Spleen (tissue), 11 donors: Measurements from ENCODE around the gene DPH3. TPM values are rescaled to one million over a fixed set of nuclear protein-coding genes. Genes with fewer than 3 reads are reported as not detected.

Source experiments
- DNase-seq: peaks from one replicate; pipeline ENCODE4 v3.0.0-alpha.2; 2020
- H3K27ac ChIP-seq, 8 donors: fragments of 200-600 bp; sonication (generic) in 7 of 8; 1 replicate in 4 of 8; 2 replicates in 4 of 8; pipeline versions ENCODE4 v1.5.0 to v1.8.0; 2016 to 2021; ENCODE audit warnings: inconsistent platforms in 4 of 8, mild to moderate bottlenecking in 4 of 8, moderate library complexity in 1 of 8
- H3K27me3 ChIP-seq, 7 donors: fragments of 200-600 bp; sonication (generic) in 6 of 7; replicated peaks in 1 of 7; 1 replicate in 4 of 7; 2 replicates in 3 of 7; pipeline versions ENCODE4 v1.5.0 to v1.8.0; 2016 to 2021; ENCODE audit warnings: inconsistent platforms in 3 of 7, mild to moderate bottlenecking in 1 of 7
- H3K36me3 ChIP-seq, 6 donors: fragments of 200-600 bp; sonication (generic) in 5 of 6; 1 replicate in 4 of 6; 2 replicates in 2 of 6; pipeline versions ENCODE4 v1.5.0 to v1.8.0; 2016 to 2021; ENCODE audit warnings: inconsistent platforms in 2 of 6
- H3K4me1 ChIP-seq, 6 donors: fragments of 200-600 bp; sonication (generic) in 5 of 6; 1 replicate in 3 of 6; 2 replicates in 3 of 6; pipeline versions ENCODE4 v1.5.0 to v1.8.0; 2016 to 2021; ENCODE audit warnings: inconsistent platforms in 3 of 6
- H3K4me3 ChIP-seq, 8 donors: fragments of 200-600 bp; sonication (generic) in 7 of 8; 1 replicate in 4 of 8; 2 replicates in 4 of 8; pipeline versions ENCODE4 v1.5.0 to v1.8.0; 2016 to 2021; ENCODE audit warnings: inconsistent platforms in 4 of 8, mild to moderate bottlenecking in 4 of 8, moderate library complexity in 2 of 8
- H3K9me3 ChIP-seq, 8 donors: fragments of 200-600 bp; sonication (generic) in 7 of 8; 1 replicate in 4 of 8; 2 replicates in 4 of 8; pipeline versions ENCODE4 v1.5.0 to v1.8.0; 2016 to 2021; ENCODE audit warnings: inconsistent platforms in 4 of 8
- CTCF ChIP-seq, 11 experiments: fragments of 200-600 bp in 7 of 11; fragments of 450-650 bp in 4 of 11; sonication (generic) in 4 of 11; IDR thresholded peaks in 8 of 11; conservative IDR thresholded peaks in 3 of 11; 1 replicate in 7 of 11; 2 replicates in 4 of 11; pipeline versions ENCODE4 v1.4.0 to v1.8.0; 2016 to 2021; ENCODE audit warnings: antibody characterized with exemption in 11 of 11, inconsistent platforms in 4 of 11, mild to moderate bottlenecking in 1 of 11
- POLR2A ChIP-seq, 3 donors: fragments of 450-650 bp; IDR thresholded peaks; one replicate each; pipeline ENCODE4 v1.5.1; 2017; ENCODE audit warnings: antibody characterized with exemption in 3 of 3, mild to moderate bottlenecking in 1 of 3
- POLR2AphosphoS5 ChIP-seq, 3 donors: sonication (generic); formaldehyde crosslinking; IDR thresholded peaks; one replicate each; pipeline ENCODE4 v1.5.1; 2017; ENCODE audit warnings: antibody characterized with exemption in 3 of 3
- WGBS, 5 donors: extraction: QIAGEN DNeasy Blood & Tissue Kit in 3 of 5; methylation state at CpG; one replicate each; pipeline versions ENCODE4 v1.1.5 to v1.1.7; 2013 to 2018; 5-methylcytosine and 5-hydroxymethylcytosine counted together
- intact Hi-C: fragments of 100-400 bp; cut with DNase I; formaldehyde crosslinking; loops from one replicate; pipeline ENCODE4 v1.15.0; 2023; ENCODE audit warnings: low total_unique reads
- polyA plus RNA-seq, 3 donors: library from polyadenylated mRNA; stranded (reverse); fragments of 200-250 nt; gene quantifications; one replicate each; pipeline ENCODE4 v1.2.1, GENCODE V29; 2013
- total RNA-seq, 7 donors: library from RNA; depleted of rRNA in 3 of 7; stranded (reverse); fragments of >200 nt in 3 of 7; fragmentation: NEBNext Ultra II Directional in 4 of 7; extraction: Animal tissue kit (Norgen Biotek cat#: 25700) in 4 of 7; gene quantifications; one replicate each; pipeline versions ENCODE4 v1.1.0 to v1.2.1, GENCODE V29; 2016 to 2021
- donor health status: healthy with polysubstance abuse.
- donor health status: DM: no; HTN: no; CAD: no; lungs with moderate emphysema.
- donor health status: DM: no; HTN: no; CAD: no.
- donor health status: Bipolar disorder and iron deficiency.
- donor health status: healthy.
- donor health status: DM: no; HTN: no; CAD: no.
- donor health status: DM: yes; HTN: yes; CAD: no.

Gene DPH3
- total and polyA plus RNA-seq, 10 donors, result 7.2 to 17.9 (median 14.2) TPM

- Histone ChIP-seq H3K36me3 (peaks cover 0 to 88% (median 6%) of the 10 kb centered on the region in 6 donors), H3K9me3 (no peaks in the 10 kb centered on the region), H3K4me3 (peak overlapping the region in 5 of 8 donors; percentile 1 to 49 (median 9)), H3K27ac (peak overlapping the region; percentile 27 to 88 (median 76)), H3K4me1 (peaks cover 23 to 95% (median 49%) of the 10 kb centered on the region in 6 donors), H3K27me3 (no peaks in the 10 kb centered on the region)
- whole genome bisulfite sequencing, 5 donors, result 46 to 58% (median 52%) methylated on average over 6 of the region's 6 CpGs
- intact Hi-C loops, result no loop called here
- no peak for TF ChIP-seq POLR2AphosphoS5 (IDR thresholded peaks at IDR 0.05)
- TF ChIP-seq CTCF (IDR thresholded peaks at IDR 0.05 in 8 of 11, conservative IDR thresholded peaks at IDR 0.05 in 3 of 11), result no peak
- TF ChIP-seq POLR2A (IDR thresholded peaks at IDR 0.05), result no peak
- no peak for DNase-seq
Measured at GRCh38 chr3:16301507-16301906, 36.8 kb upstream of the DPH3 start.

GRCh38 chr3:16300881-16301359, 36.2 kb upstream of the DPH3 start:
- WGBS, 5 donors, result 50 to 71% (median 63%) methylated on average over 2 of the region's 2 CpGs
- Histone ChIP-seq H3K9me3 (no peaks in the 10 kb centered on the region), H3K36me3 (peaks cover 0 to 89% (median 8%) of the 10 kb centered on the region in 6 donors), H3K27me3 (no peaks in the 10 kb centered on the region), H3K4me3 (peak overlapping the region in 2 of 8 donors; percentile 9 to 49), H3K4me1 (peaks cover 23 to 92% (median 50%) of the 10 kb centered on the region in 6 donors), H3K27ac (peak overlapping the region; percentile 27 to 88 (median 76))
- intact Hi-C loops, result no loop called here
- no peak for DNase-seq
- TF ChIP-seq CTCF (IDR thresholded peaks at IDR 0.05 in 8 of 11, conservative IDR thresholded peaks at IDR 0.05 in 3 of 11) (no peak), POLR2AphosphoS5 (IDR thresholded peaks at IDR 0.05) (peak in 1 of 3 donors; percentile 70), POLR2A (IDR thresholded peaks at IDR 0.05) (no peak)

GRCh38 chr3:16300307-16300706, 35.6 kb upstream of the DPH3 start:
- no peak for TF ChIP-seq CTCF (IDR thresholded peaks at IDR 0.05 in 8 of 11, conservative IDR thresholded peaks at IDR 0.05 in 3 of 11)
- TF ChIP-seq POLR2AphosphoS5 (IDR thresholded peaks at IDR 0.05), result no peak
- no peak for TF ChIP-seq POLR2A (IDR thresholded peaks at IDR 0.05)
- 44 to 71% (median 58%) methylated on average over 2 of the region's 2 CpGs for WGBS, 5 donors
- peak overlapping the region; percentile 27 to 88 (median 76) for H3K27ac ChIP-seq
- no peak for DNase-seq
- peaks cover 27 to 92% (median 51%) of the 10 kb centered on the region in 6 donors for H3K4me1 ChIP-seq
- no peaks in the 10 kb centered on the region for H3K27me3 ChIP-seq
- intact Hi-C loops, result no loop called here
- H3K36me3 ChIP-seq, result peaks cover 0 to 89% (median 10%) of the 10 kb centered on the region in 6 donors
- H3K9me3 ChIP-seq, result no peaks in the 10 kb centered on the region
- H3K4me3 ChIP-seq, result no peak overlapping the region

DNA sequence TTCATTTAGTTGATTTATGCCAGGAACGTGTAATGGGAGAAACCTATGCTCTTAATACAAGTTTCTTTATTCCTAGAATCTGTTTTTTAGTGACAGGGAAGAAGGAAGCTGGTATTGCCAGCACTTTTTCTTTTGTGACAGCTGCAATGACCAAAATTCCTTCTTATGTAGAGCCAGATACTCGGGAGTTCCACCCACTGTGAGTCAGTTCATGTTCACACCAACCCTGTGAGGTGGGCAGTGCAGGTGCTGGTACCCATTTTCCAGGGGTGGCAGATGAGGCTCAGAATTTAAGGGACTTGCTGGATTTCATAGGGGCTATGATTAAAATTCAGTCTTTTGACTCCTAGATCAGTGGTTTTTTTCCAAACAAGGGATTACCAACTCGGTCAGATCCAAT, 35.0 kb upstream of the DPH3 start:
- Histone ChIP-seq H3K27me3 (no peaks in the 10 kb centered on the region), H3K4me3 (no peak overlapping the region), H3K27ac (peak overlapping the region in 7 of 8 donors; percentile 13 to 88 (median 76)), H3K4me1 (peaks cover 29 to 92% (median 53%) of the 10 kb centered on the region in 6 donors), H3K36me3 (peaks cover 0 to 89% (median 10%) of the 10 kb centered on the region in 6 donors), H3K9me3 (no peaks in the 10 kb centered on the region)
- WGBS, 5 donors, result 68 to 76% (median 72%) methylated on average over 3 of the region's 3 CpGs
- TF ChIP-seq CTCF (IDR thresholded peaks at IDR 0.05 in 8 of 11, conservative IDR thresholded peaks at IDR 0.05 in 3 of 11) (no peak), POLR2A (IDR thresholded peaks at IDR 0.05) (no peak), POLR2AphosphoS5 (IDR thresholded peaks at IDR 0.05) (no peak)
- intact Hi-C loops, result no loop called here
- DNase-seq, result no peak
